HG03025 (cell line): ENCODE results near the gene ARHGEF33.
"Not testable (repeated sequence)": the region's sequence is repeated elsewhere in the genome, so short reads cannot be mapped to it uniquely, and the experiment has no call there.

Experiments used
- ATAC-seq: cut with Tn5 transposase; IDR thresholded peaks from one replicate; pipeline ENCODE4 v1.9.1; 2021; ENCODE audit warnings: mild to moderate bottlenecking, moderate library complexity; ENCODE audit not compliant: unreplicated experiment, low FRiP score

ARHGEF33 gene

DNA sequence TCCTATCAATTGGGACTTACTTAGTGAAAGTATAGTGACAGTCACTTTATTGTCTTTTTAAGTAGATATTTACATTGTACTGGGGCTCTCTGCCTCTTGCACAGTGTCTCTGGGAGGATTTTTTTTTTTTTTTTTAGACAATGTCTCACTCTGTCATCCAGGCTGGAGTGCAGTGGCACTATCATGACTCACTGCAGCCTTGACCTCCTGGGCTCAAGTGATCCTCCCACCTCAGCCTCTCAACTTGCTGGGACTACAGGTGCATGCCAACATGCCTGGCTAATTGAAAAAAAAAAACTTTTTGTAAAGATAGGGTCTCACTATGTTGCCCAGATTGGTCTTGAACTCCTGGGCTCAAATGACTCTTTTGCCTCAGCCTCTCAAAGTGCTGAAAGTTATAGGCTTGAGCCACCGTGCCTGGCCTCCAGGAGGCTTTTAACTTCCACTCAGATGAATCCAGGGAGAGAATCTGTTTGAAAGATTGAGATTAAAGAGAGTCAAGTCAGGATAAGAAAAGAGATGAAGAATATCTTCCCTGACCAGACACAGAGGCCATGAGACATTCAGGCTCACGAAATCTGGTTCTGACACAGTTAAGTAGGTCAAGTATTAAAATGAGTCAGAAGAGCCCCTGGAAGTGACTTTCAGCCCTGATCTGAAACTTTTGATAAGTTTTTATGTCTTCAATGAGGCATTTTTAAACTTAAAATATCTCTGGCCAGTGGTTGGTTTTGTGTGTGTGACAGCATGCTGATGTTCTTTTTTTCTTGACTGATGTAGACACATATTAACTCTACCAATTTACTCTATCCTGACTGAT is 18.3 kb downstream of the ARHGEF33 start:
- ATAC-seq: no peak

DNA sequence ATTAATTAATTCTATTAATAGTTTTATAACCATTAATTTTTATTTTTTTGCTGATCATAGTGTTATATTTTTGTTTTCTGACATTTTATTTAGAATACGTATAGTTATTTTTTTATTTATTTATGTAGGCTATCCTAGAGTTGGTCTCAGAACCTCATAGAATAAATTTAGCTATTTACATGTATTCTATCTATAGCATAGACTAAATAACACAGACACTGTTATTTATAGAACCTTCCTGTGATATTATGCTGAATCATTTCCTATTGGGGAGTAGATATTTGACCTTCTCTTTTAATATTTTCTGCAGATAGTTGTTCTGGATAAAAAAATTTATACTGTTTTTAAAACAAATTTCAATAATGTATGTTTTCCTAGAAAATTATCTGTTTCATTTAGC is 20.2 kb downstream of the ARHGEF33 start:
- ATAC-seq: no peak

DNA sequence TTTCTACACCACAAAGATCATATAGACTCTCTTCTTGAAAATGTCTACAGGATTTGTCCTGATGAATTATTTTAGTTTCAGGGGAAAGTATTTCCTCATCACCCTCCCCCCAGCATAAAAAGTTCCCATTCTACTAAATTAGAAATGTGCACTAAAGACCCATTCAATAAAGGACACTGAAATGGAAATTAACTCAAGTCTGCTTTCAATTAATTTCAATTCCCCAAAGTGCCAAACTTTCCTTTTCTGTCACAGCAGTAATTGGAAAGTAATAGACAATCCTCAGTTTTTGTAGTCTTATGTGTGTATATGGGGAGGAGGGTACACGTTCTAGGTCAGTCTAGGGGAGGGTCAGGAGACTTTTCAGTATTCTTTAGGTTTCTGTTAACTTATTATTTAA is 21.5 kb downstream of the ARHGEF33 start:
- no peak for ATAC-seq

DNA sequence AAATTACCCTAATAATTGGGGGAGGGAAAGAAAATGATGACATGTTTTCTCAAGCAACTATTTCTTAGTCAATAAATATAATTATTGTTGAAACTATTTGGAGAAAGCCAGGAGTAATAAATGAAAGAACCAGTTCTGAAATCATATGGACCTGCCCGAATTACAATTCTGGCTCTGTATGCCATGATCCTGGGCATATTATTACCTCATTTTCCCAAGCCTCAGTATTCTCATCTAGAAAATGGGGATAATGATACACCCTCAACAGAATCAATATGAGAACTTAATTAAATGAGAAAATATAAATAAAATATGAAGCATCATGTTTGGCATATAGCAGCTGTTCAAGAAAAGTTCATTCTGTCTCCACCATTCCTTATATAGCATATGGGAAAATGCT is 22.9 kb downstream of the ARHGEF33 start:
- no peak for ATAC-seq

DNA sequence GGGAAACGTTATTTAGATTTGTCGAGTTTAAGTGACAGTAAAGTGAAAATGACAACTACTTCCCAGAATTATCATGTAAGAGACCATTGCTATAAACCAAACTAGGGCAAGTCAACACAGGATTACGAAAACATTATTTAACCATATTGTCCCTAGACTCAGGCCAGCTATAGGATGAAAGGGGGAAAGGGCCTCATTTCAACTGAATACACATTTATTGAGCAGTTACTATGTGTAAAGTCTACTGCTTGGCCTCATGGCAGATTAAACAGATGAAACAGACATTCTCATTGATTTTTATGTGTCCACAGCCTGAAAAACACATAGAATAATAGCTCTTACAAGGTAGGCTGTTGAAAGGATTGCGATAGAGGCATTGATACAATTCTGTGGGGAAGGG is 32.7 kb downstream of the ARHGEF33 start:
- no peak for ATAC-seq

DNA sequence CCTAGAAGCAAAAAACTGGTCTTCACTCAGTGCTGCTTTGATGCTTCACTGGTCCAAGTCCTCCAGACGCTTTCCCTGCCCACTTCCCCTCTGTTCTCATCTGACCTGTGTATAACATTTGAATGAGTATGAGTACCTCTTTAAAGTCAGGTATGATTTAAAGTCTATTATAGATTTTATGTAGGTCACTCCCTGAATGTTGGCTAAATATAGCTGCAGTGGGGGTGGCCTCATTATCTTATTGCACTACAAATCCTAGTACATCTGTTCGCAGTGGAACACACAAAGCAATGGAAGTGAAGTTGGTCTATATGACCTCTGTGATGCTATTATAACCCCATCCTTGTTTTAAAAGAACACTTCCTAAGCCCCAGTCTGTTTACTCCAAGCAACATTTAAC is 33.2 kb downstream of the ARHGEF33 start:
- ATAC-seq: no peak

DNA sequence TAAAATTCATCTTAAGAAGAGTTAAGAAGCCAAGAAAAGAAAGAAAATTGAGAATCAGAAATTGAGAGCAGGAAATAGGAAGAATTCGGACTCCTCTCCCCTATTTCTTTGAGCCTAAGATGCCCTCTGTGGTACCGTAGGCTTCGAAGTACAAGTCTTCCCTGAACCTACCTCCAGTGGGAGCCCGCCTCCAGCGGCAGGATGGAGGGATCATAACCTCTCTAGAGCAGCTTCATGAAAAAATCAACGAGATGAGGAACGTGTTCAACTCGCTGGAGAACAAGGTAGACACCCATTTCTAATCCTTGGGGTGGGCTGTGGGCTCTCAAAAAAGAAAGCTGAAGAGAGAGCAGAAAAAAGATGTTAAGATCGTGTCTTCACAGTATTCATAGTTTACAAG is 36.3 kb downstream of the ARHGEF33 start:
- ATAC-seq: no peak

DNA sequence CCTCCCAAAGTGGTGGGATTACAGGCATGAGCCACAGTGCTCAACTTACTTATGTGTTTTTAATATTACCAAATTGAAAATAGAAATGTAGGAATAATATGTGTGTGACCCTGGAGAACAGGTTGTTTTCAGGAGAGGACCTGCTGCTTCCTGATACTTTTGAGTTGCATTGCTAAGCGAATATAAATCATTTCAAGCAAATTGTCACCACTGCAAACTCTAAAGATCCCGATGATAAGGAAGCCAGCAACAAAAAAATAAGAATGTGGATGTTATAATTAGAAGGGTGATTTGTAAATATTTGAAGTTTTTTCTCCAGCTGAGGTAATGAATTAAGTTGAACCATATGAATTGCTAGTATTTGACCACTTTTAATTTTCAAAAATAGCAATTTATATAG is 40.9 kb downstream of the ARHGEF33 start:
- ATAC-seq: no peak

DNA sequence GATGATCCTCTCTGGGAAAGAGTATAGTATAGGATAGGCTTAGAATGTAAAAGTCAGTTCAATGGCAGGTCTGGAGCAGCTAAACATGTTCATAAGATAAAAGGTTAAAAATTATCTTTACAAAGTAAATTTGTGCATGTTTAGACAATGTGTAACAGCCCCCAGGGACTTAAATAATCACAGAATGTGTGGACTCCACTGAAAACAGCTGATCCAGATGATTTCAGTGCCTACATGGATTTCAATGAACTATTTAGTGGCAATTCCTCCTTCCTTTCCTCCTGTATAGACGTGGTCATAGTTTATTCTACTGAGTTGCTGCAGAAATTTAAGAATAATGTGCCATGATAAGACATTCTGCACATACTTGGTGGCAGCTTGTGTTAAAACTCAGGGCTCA is 42.9 kb downstream of the ARHGEF33 start:
- ATAC-seq: no peak

DNA sequence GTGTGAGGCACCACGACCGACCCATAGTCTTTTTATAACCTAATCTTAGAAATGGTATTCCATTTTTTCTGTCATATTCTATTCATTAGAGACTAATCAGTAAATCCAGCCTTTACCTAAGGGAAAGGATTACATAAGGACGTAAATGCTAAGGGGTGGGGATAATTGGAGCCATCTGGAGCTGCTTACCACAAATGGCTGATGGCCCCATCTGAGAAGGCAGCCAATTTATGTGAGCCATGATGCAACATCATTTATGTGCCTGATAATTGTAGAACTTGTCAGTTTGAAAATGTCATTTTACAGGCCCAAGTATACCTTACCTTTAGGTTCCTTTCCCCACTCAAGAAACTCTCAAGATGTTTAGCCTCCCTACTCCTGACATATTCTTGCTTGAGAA is 44.0 kb downstream of the ARHGEF33 start:
- ATAC-seq: no peak

DNA sequence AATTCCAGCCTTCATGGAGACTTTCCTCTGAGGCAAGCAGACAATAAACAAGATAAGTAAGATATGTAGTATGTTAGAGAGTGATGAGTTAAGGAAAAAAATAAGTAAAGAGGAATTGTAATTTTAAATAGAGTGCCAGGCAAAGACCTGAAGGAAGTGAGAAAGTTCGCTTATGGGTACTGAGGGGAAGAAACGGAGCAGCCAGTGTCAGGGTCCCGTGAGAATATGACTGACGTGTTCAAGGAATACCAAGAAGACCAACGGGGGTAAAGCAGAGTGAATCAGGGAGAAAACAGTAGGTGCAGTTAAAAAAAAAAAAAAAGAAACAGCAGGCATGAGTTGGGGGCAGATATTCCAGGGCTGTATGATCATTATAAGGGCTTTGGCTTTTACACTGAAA is 45.1 kb downstream of the ARHGEF33 start:
- ATAC-seq: no peak

DNA sequence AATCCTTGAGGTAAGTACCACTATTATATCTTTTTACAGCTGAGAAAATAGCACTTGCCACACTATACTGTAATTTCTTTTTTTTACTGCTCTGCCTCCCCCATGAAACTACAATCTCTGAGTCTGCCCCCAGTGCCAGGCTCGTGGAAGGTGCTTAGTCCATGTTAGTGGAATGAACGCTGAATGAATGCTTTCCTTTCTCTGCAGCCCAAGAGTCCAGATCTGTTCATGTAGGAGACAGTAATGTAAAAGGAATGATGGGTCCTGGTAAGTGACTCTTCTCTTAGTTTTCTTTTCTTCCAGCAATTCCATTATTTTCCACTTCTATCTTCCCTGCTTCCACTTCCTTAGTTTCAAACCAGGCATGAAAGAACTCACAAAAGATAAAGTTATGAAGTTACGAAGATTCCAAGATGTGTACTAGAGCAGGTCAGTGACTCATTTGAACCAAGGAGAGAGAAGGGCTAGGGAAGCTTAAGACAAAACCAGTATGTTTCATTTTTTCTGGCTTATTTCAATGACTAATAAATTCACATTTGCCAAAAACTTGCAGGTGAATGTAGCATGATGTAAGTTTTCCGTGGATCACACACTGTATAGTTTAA is 46.0 kb downstream of the ARHGEF33 start:
- ATAC-seq: no peak

DNA sequence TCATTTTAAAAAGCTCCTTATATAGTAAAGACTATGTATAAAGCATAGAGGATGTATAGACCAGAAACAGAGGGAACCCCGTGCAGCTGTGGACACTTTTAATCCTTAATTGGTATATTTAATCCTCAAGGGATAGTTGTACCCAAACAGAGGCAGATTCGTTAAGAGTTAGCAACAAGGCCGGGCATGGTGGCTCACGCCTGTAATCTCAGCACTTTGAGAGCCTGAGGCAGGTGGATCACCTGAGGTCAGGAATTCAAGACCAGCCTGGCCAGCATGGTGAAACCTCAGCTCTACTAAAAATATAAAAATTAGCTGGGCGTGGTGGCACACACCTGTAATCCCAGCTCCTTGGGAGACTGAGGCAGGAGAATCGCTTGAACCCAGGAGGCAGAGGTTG is 46.8 kb downstream of the ARHGEF33 start:
- ATAC-seq: not testable (repeated sequence)

DNA sequence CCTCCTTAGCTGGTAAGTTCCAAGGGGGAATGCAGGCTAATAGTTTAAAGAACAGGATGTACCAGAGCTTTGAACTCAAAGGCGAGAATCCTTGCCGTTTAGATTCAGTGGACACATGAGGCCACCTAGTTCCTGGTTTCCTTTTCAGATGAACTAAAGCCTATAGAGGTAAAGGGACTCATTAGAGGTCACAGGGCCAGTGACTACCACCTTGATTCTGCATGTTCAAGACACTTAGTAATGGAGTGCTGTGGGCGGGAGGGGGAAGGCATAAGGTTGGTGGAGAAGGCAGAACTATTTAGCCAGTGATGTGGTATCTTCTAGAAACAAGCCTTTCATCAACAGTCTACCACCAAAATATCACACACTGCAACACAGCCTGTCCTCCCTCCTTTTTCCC is 47.9 kb downstream of the ARHGEF33 start:
- ATAC-seq: no peak

DNA sequence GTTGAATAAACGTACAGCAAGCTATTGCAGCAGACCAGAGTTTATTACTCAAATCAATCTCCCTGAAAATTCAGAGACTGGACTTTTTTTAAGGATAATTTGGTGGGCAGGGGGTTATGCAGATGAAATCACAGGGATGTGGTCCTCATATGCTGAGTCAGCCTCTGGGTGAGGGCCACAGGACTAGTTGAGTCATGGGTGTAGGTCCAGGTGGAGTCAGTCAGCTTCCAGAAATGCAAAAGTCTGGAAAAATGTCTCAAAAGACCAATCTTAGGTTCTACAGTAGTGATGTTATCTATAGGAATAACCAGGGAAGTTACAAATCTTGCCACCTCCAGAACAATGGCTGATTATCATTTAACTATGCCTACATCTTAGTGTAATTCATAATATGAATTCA is 51.1 kb downstream of the ARHGEF33 start:
- no peak for ATAC-seq

DNA sequence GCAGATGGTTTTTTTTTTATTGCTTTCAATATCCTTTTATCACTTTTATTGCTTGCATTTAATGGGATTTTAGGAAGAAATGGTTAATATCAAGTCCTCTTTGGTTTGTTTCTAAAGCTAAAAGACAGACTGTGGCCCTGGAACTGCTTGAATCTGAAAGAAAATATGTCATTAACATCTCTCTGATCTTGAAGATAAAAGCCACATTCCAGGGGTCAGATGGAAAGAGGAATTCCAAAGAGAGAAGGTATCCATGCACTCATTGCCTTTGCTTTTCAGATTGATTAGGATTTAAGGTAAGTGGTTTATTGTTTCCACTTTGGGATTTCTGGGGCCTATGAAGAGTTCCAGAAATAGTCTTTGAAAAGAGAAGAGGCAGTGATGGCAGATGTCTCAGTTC is 54.1 kb downstream of the ARHGEF33 start:
- ATAC-seq: no peak

DNA sequence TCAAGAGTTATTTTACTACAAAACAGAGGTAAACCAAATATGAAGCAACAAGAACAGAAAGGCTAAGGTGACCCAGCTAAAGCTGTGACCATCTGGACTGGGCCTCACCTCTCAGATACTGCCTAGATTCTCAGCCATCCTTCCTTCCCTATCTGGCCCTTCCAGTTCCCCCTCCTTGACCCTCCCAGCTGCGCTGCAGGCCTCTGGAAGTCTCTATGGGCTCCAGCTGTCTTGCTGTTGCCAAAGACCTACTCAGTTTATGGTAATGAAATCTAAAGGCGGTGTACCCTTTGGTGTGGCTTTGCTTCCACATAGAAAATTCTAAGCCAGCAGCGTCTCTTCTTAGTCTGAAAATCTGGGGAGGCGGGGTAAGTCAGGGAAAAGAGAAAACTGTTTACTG is 55.7 kb downstream of the ARHGEF33 start:
- no peak for ATAC-seq

DNA sequence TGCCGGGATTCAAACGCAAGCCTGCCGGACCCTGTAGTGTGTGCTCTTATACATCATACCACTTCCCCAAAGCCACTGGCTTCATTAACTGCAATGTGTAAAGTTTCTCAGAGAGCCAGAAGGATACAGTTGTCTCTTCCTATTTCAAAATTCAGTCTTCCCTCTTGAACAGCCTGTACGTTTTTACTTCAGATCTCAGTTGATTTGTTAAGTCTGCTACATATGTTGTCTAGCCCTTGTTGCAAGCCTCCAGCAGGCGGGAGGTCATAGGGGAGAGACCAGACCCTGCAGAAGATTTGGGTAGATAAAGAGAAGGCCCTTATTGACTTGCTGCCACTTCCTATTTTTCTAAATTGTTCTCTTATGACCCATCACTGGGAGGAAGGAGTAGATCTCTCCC is 56.2 kb downstream of the ARHGEF33 start:
- no peak for ATAC-seq

DNA sequence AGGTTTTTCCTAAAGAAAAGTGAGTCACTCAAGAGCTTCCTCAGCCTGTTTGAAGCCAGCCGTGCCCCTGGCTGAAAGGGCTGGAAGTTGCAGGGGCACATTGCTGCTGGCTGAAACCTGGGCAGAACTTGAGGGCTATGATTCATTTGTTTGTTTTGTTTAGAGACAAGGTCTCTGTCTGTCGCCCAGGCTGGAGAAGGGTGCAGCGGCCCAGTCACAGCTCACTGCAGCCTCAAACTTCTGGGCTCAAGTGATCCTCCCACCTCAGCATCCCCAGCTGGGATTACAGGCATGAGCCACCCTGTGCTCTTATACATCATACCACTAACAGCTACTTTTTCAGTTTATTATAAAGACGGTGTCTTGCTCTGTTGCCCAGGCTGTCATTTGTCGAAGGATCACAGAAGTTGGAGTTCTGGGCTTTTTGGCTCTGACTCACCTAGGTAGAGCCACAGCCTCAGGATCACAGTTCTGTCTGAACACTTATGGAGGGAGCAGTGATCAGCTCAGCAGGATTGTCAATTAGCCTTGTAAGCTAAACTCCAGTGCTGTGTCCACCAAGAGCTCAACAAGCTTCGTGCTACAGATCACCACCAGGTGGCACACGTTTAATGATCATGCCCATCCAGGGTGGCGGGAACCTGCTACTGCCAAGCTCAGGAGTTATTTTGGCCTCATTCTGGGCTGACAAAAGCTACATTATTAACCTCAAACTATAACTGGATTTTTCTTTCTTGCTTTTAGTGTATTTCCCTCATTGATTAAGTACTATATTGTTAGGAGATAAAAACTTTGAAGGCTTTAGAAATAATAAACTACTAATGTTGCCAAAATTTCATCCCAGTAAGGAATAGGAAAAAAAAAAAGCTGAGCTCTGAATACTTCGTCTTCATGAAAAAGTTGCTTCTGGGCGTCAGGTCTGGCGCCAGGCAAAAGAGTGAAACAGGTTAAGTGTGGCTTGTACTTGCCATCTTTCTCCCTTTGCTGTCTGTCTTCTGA is 57.9 kb downstream of the ARHGEF33 start:
- no peak for ATAC-seq

DNA sequence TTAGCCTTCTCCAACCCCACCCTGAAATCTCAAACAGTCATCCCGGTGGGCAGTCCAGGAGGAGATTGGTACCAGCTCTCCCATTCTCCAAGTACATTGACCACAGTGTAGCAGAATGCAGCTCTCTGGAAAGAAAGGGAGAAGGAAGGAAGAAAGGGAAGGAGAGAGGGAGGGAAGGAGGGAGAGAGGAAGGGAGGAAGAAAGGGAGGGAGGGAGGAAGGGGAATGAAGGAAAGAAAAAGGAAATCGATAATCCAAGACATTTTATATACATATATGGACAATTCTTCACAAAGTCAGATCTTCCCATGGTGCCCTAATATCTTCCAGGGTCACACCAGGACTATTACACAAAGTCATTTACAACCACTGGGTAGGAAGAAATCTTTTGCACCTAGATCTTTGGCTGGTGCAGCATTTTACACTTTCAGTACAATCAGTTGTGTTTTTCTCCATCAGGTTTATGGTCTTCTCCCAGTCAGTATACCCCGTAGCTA is 58.8 kb downstream of the ARHGEF33 start:
- no peak for ATAC-seq

DNA sequence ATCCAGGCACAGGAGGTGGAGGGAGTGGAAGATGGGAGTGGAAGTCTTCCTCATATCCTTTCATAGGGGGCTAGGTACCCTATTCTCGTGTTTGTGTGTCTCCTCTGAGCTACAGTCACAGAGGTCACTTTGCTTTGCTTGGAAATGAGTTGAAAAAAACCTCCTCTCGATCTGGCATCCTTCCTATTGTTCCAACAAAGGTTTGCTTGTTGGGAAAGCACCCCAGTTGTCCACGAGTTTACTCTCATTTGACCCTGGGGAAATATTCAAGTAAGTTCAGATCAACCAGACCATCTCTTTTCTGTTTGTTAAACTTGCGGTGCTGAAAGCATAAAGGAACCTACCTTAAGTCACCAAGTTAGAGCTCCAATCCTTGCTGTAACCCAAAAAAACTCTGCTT is 59.3 kb downstream of the ARHGEF33 start:
- ATAC-seq: no peak
